ENCODE data around the gene VWF.

Gene VWF

GRCh38 chr12:5954661-5955060 is 169.8 kb downstream of the VWF start:
- in situ Hi-C loops (cut with MboI; ENCODE audit: low sequenced_read_pairs, unreplicated experiment), result no loop called here
- TF ChIP-seq CTCF (IDR thresholded peaks at IDR 0.05; ENCODE audit: borderline replicate concordance, control extremely low read depth, extremely low read depth, insufficient read depth, missing control alignments), result no peak
- no peak for DNase-seq (ENCODE audit: low spot score)

- no peak for TF ChIP-seq CTCF (IDR thresholded peaks at IDR 0.05; ENCODE audit: borderline replicate concordance, control extremely low read depth, extremely low read depth, insufficient read depth, missing control alignments)
- DNase-seq (ENCODE audit: low spot score), result no peak
- in situ Hi-C loops (cut with MboI; ENCODE audit: low sequenced_read_pairs, unreplicated experiment), result no loop called here
Observed at GRCh38 chr12:5953835-5954586, 170.5 kb downstream of the VWF start.

GRCh38 chr12:5952031-5952430 is 172.4 kb downstream of the VWF start:
- in situ Hi-C loops (cut with MboI; ENCODE audit: low sequenced_read_pairs, unreplicated experiment), result no loop called here
- DNase-seq (ENCODE audit: low spot score), result no peak
- no peak for TF ChIP-seq CTCF (IDR thresholded peaks at IDR 0.05; ENCODE audit: borderline replicate concordance, control extremely low read depth, extremely low read depth, insufficient read depth, missing control alignments)

GRCh38 chr12:5948696-5949095 is 175.8 kb downstream of the VWF start:
- no peak for TF ChIP-seq CTCF (IDR thresholded peaks at IDR 0.05; ENCODE audit: borderline replicate concordance, control extremely low read depth, extremely low read depth, insufficient read depth, missing control alignments)
- in situ Hi-C loops (cut with MboI; ENCODE audit: low sequenced_read_pairs, unreplicated experiment), result no loop called here
- DNase-seq (ENCODE audit: low spot score), result no peak

- no peak for TF ChIP-seq CTCF (IDR thresholded peaks at IDR 0.05; ENCODE audit: borderline replicate concordance, control extremely low read depth, extremely low read depth, insufficient read depth, missing control alignments)
- no peak for DNase-seq (ENCODE audit: low spot score)
- in situ Hi-C loops (cut with MboI; ENCODE audit: low sequenced_read_pairs, unreplicated experiment), result no loop called here
Observed at GRCh38 chr12:5947006-5947405, 177.5 kb downstream of the VWF start.

GRCh38 chr12:5946388-5946787 is 178.1 kb downstream of the VWF start:
- TF ChIP-seq CTCF (IDR thresholded peaks at IDR 0.05; ENCODE audit: borderline replicate concordance, control extremely low read depth, extremely low read depth, insufficient read depth, missing control alignments), result no peak
- in situ Hi-C loops (cut with MboI; ENCODE audit: low sequenced_read_pairs, unreplicated experiment), result no loop called here

More at GRCh38 chr12:5946388-5946787, 178.1 kb downstream of the VWF start:
- no peak for DNase-seq (ENCODE audit: low spot score)
